HG02840 (cell line): ENCODE results near the gene NEGR1.

Experiments
- ATAC-seq: cut with Tn5 transposase; IDR thresholded peaks from one replicate; pipeline ENCODE4 v1.9.1; 2021; ENCODE audit warnings: mild to moderate bottlenecking, moderate library complexity, moderate number of reproducible peaks; ENCODE audit not compliant: unreplicated experiment, low FRiP score

The NEGR1 gene

GRCh38 chr1:71434240-71434639 is 848.1 kb downstream of the NEGR1 start:
- no peak for ATAC-seq

GRCh38 chr1:71428029-71428428 is 854.3 kb downstream of the NEGR1 start:
- ATAC-seq = no peak

- no peak for ATAC-seq
Measured at GRCh38 chr1:71427066-71427465, 855.3 kb downstream of the NEGR1 start.

GRCh38 chr1:71424536-71424935 is 857.8 kb downstream of the NEGR1 start:
- no peak for ATAC-seq

GRCh38 chr1:71422221-71422620 is 860.1 kb downstream of the NEGR1 start:
- ATAC-seq = no peak

GRCh38 chr1:71417421-71417820 is 864.9 kb downstream of the NEGR1 start:
- ATAC-seq = no peak

GRCh38 chr1:71414179-71414578 is 868.2 kb downstream of the NEGR1 start:
- no peak for ATAC-seq

GRCh38 chr1:71413441-71414175 is 868.7 kb downstream of the NEGR1 start:
- ATAC-seq = no peak

GRCh38 chr1:71400050-71400449 is 882.3 kb downstream of the NEGR1 start:
- no peak for ATAC-seq

- no peak for ATAC-seq
Measured at GRCh38 chr1:71399594-71399993, 882.7 kb downstream of the NEGR1 start.

- ATAC-seq = no peak
Measured at GRCh38 chr1:71393301-71393700, 889.0 kb downstream of the NEGR1 start.

- ATAC-seq = no peak
Measured at GRCh38 chr1:71390518-71390917, 891.8 kb downstream of the NEGR1 start.

GRCh38 chr1:71377886-71378285 is 904.5 kb downstream of the NEGR1 start:
- no peak for ATAC-seq

- ATAC-seq = no peak
Measured at GRCh38 chr1:71372496-71372895, 909.8 kb downstream of the NEGR1 start.

GRCh38 chr1:71371581-71371980 is 910.8 kb downstream of the NEGR1 start:
- no peak for ATAC-seq

GRCh38 chr1:71364236-71364635 is 918.1 kb downstream of the NEGR1 start:
- ATAC-seq = no peak

- no peak for ATAC-seq
Measured at GRCh38 chr1:71362691-71363090, 919.6 kb downstream of the NEGR1 start.

- no peak for ATAC-seq
Measured at GRCh38 chr1:71362076-71362475, 920.3 kb downstream of the NEGR1 start.

- ATAC-seq = no peak
Measured at GRCh38 chr1:71357708-71358107, 924.6 kb downstream of the NEGR1 start.

- ATAC-seq = no peak
Measured at GRCh38 chr1:71351438-71351837, 930.9 kb downstream of the NEGR1 start.

GRCh38 chr1:71350805-71351204 is 931.5 kb downstream of the NEGR1 start:
- no peak for ATAC-seq

GRCh38 chr1:71350330-71350729 is 932.0 kb downstream of the NEGR1 start:
- no peak for ATAC-seq
